Esophagus squamous epithelium (tissue), 4 donors: ENCODE results near the gene MRPL52.
"Not testable (repeated sequence)": the region's sequence is repeated elsewhere in the genome, so short reads cannot be mapped to it uniquely, and the experiment has no call there.

Experiments used
- CTCF ChIP-seq, 6 experiments: fragments of 450-650 bp in 4 of 6; fragments of 200-600 bp in 2 of 6; sonication (generic) in 2 of 6; IDR thresholded peaks; one replicate each; pipeline ENCODE4 v1.5.1; 2016 to 2019; ENCODE audit warnings: antibody characterized with exemption in 6 of 6, mild to moderate bottlenecking in 4 of 6, moderate library complexity in 4 of 6
- POLR2A ChIP-seq, 4 donors: fragments of 450-650 bp; IDR thresholded peaks; one replicate each; pipeline ENCODE4 v1.6.1; 2017; ENCODE audit warnings: antibody characterized with exemption in 4 of 4, mild to moderate bottlenecking in 4 of 4, moderate library complexity in 3 of 4

- TF ChIP-seq CTCF, POLR2A (IDR thresholded peaks at IDR 0.05): not testable (repeated sequence)
Observed at GRCh38 chr14:22854296-22854695, 24.6 kb downstream of the MRPL52 start.
